Measurements from ENCODE around the gene SH3BP5L. TPM values are rescaled to one million over a fixed set of nuclear protein-coding genes. Genes with fewer than 3 reads are reported as not detected.

SH3BP5L gene
- polyA plus RNA-seq (2013, experiment 1 of 2; ENCODE audit: insufficient read length): 26.4 TPM
- 26.5 TPM for polyA plus RNA-seq (2013, experiment 2 of 2; ENCODE audit: insufficient read length)

DNA sequence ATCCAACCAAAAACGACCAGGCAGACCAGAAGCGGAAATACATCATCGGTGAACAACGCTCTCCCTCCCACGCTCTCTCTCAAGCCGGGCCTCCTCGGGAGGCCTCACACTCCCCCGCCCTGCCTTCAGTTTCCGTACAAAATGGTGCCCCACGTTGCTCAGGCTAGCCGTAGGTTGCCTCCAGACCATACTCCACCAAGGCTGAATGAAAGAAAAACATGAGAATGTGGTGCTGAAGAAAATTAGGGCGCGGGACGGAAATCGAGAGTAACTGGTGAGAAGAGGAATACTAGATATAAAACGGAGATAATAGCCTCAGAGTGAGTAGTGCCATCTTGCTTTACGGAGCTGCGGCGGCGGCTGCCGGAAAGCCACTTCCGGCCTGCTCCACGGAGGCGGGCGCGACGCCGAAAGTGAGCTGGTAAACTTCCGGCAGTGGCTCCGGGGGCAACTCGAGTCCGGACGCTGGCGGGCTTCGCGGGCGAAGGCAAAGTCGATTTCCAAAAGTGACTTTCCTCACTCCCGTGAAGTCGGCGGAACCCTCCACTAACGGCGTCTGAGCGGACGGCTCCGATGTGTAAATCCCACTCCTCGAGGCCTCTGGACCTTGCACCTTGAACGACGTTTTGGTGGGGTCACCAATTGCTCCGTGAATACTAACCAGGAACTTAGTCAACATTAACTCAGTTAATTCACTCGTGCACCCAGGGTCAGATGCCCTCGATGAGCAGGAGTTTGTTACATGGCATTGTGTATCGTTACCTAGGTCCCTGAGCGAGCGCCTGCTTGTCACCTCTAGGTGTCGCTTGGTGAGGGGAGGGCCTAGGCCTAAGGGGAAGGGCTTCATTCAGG, at the start of gene SH3BP5L:
Gene SH3BP5L (minus strand): TSS at position 7 of the 852 bp plus-strand sequence. CDS start 980 bp downstream, outside the sequence.
- DNase-seq: peak; percentile 96

DNA sequence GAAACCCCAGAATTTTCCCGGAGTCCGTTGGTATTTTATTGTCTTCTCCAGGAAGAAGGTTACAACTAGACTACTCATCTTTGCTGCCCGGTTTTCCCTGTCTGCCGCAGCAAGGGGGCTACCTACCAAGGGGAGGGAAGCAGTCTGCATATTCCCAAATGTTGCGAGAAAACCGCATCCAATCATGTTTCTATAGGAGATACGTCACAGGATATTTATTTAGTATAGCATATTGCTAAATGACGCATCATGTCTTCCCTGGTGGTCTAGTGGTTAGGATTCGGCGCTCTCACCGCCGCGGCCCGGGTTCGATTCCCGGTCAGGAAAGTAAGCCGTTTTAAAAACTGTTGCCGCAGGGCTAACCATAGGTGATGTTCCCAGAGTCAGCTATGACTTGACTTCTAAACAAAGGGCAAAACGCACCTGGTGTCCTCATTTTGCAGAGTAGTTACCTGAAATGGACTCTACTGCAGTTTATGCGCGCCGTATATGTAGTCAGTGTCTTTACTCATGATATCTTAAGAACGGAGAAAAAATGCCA, 48.3 kb upstream of the SH3BP5L start:
- no peak for DNase-seq

DNA sequence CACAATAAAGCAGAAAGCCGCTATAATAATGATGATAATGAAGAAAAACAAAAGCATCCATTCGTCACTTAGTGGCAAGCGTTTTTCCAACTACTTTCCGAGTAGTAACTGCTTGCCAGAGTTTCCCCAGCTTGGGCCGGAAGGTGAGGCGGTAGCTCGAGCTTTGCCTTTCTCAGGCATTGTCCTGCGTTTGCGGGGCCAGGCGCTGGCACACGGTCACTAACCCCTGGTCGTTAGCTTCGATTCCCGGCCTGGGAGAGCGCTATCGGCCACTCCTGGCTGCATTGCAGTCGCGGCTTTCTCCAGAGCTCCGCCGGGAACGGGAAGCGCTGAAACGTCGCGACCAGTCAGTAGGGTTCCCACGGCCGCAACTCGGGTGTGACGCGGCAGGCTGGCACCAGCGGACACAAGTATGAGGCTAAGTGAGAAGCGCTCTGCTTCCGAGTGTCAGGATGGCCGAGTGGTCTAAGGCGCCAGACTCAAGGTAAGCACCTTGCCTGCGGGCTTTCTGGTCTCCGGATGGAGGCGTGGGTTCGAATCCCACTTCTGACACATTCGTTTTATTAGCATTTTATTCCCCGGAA, 47.8 kb upstream of the SH3BP5L start:
- DNase-seq: peak; percentile 97

DNA sequence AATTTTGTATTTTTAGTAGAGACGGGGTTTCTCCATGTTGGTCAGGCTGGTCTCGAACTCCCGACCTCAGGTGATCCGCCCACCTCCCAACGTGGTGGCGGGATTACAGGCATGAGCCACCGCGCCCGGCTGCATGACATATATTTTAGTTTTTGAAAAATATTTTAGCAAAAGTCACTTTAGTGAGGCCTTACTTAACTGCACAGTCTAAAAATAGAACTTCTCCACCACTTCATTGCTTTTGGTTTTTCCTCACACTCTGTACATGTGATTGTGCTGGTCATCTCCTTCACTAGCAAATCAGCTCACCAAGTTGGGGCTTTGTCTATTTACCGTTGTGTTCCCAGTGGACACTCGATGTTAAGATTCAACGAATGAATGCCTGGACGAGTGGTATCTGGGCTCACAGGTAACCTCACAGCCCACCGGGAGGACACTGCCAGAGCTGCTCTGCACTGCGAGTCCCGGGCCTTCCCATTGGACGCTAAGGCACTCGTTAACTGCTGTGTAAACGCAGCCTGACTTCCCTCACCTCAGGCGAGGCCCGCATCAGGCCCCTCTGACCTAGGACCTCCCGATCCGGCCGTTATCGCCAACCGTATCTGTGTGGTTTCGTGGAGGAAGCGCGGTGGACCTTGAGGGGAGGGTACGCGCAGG, 47.2 kb upstream of the SH3BP5L start:
- peak; percentile 64 for DNase-seq

DNA sequence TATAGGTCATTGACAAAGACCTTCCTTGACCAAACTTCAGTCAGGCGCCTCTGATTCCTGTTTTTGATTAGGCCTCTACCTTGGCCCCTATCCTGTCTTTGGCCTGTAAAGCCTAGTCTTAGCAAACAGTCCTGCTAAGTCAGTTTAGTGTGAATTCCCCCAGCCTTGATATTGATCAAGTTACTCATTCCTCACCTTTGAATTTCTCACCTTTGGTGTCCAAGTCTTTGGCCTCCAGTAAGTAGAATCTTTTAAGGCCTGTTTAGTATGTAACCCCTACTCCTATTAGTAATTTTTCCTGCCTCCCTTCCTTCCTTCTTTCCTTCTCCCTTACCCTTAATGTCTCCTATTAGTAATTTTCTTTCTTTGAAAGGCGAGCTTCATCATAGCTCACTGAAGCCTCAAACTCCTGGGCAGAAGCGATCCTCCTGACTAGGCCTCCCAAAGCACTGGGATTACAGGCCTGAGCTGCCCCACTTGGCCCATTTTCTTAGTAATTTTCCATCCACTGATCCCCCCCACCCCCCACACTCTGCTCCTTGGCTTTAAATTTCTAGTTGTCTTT, 46.2 kb upstream of the SH3BP5L start:
- peak; percentile 14 for DNase-seq

DNA sequence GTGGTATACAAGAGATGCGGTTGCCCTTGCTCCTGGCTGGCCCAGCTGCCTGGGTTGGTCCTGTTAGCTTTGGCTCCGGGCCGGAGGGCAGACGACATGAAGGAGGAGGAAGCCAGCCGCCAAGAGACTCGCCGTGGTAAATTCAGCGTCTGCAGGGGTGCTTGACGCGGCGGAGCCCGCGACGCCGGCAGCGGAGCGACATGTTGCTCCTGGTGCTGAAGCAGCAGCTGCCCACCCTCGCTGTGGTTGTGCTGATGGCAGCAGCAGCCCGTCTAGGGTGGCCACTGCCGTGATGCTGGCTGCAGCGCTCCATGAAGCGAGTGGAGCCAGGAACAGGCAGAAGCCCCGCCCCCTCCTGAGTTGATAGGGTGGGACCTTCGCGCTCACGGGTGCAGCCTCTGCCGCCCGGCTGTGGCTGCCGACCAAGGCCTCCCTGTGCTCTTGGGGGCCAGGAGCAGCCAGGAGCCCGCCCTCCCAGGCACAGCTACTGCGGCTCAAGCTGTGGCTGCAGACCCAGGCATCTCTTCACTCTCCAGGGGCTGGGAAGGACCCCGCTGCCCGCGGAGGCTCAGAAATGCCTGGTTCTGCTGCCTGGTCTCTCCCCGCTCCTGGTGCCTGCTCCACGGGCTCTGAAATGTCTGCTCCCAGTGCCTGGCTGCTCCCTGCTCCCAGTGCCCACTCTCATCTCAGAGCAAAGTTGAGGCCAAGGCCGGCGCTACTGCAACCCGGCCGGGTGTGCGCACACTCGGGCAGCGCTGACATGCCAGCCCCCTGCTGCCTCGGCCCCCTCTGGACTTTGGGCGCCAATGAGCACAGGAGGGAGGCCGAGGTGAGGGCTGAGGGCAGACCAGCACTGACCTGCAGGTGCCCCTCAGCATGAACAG, 37.5 kb upstream of the SH3BP5L start:
- peak; percentile 77 for DNase-seq

DNA sequence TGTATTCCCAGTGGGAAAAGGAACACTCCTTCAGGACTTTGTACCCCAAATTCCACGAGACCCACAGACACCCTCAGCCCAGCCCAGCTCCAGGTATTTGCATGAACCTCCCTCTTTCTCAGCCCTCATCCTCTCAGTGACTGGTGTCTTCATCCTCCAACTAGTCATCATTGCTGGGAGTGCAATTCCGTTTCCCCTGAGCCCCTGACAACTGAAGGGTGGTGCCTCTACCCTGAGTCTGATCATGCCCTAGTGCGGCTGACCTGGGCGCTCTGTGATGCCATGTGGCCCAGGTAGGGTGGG, 36.9 kb upstream of the SH3BP5L start:
- no peak for DNase-seq

DNA sequence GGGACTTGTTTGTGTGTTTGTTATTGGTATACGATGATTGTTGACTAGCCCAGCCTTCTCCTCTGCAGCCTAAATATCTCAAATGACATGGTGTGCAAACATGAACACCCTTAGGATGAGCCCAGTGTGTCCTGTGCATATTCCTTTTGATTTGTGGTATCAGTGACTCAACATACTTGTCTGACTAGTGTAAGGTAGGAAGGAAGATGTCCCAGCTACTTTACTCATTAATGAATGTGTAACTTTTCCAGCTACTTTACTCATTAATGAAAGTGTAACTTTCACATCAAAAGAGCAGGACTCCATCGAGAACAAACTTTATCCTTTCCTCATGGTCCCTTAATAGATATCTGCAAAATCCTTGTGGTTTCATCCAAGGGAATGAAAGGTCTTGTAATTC, 35.9 kb upstream of the SH3BP5L start:
- no peak for DNase-seq

DNA sequence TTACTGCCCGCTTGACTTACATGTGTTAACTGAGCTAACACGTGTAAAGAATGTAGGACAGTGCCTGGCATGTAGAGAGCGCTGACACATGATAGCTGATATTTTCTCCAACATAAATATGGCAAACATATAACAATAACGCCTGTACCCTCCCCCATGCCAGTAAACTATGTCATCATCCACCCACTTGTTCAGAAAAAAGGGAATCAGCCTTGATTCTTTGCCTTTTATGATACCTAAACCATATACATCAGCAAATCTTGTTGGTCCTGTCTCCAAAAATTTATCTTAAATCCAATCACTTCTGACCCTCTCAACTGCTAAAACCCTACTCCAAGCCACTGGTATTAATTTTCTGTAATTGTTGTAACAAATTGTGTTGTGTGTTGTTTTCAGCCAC, 34.3 kb upstream of the SH3BP5L start:
- DNase-seq: no peak

DNA sequence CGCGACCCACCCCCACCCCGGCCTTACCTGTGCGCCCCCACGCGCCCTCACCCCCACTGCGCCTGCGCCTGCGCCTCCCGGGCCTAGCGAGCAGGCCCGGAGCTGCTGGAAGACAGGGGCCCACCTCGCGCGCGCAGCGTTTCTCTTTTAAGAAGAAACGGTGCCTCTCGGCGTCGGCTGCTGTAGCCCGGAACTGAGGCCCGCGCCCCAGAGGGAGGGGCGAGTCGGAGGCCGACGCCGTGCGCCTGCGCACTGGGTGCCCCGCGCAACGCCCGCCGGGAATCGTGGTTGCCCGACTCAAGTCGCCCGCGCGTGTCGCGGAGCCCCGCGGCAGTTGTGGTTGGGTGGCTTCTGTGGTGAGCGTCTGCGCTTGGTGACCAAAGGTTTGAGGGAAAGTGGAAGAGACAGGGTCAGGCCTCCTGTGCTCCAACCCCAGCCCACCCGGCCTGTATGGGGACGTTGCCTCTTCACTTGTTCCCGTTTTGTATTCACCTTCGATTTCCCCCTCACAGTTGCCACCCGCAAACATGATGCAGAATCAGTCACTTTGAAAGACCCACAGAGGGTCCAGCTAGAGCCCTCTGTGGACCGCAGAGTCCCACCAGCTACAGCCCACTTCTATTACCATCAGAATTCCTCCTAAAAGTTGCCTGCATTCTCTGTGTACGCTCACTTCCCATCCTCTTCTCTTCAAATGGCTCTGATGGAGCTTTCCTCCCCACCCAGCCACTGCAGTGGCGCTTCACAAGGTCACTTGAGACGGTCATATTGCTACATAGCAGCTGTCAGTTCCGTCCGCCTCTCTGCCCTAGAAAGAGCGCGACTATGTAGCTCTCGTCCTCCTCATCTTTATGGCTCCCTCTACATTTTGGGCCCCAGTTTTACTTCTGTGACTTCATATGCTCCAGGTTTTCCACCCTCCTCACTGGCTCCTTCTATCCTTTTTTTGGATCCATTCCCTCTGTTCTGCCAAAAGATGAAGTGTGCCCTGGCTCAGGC, 33.5 kb upstream of the SH3BP5L start, which contains the start of gene ZNF692:
Gene ZNF692 (minus strand): TSS at position 195 of the 999 bp plus-strand sequence. CDS start 776 bp downstream, outside the sequence.
- DNase-seq: peak; percentile 98

DNA sequence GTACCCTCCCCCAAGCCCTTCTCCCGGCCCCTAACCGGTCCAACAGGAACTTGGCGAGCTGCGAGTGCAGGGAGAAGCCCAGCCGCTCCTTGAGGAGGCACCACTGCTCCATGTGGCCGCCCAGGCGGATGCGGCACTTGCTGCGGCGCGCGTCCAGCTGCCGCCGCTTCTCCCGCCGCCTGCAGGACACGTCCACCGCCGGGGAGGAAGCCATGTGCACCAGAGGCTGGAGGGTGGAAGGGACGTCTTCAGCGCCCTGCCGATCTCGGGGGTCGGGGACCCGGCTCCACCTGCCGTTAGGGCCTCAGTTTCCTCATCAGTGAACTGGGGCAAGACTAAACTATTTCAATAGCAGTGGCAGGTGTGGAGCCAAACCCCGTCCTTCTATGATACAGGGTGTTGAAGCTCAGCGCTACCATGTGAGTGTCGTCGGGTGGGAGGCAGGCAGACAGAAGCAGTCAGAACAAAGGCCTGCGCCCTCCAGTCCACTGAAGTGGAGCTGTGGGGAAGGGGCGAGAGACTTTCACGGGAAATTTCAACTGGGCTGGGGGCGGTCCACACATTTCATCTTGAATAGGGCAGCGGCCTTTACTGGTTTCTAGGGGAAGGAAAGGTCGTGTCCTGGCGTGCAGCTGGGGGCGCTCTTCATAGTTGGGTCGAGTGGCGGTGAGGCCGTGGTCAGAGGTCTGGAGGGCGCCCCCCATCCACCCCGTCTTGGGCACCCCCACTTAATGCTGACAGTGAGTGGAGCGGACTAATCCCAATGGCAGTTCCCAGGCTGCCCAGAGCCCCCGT, 32.6 kb upstream of the SH3BP5L start:
- peak; percentile 64 for DNase-seq

DNA sequence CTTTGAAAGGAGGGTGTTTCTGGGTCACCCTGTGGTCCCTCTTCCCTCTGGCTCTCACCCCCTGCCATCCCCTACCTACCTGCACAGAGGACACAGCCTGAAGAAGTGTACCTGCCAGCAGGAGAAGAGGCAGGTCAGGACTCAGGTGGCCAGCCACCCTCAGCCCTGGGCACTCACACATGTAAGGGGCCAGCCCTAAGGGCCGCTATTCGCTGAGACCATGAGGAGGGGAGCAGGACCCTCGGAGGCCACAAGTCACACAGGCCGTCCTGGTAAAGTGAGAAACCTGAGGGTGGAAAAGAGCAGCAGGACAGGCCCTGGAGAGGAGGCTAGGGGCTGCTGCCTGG, 32.0 kb upstream of the SH3BP5L start:
- DNase-seq: no peak

DNA sequence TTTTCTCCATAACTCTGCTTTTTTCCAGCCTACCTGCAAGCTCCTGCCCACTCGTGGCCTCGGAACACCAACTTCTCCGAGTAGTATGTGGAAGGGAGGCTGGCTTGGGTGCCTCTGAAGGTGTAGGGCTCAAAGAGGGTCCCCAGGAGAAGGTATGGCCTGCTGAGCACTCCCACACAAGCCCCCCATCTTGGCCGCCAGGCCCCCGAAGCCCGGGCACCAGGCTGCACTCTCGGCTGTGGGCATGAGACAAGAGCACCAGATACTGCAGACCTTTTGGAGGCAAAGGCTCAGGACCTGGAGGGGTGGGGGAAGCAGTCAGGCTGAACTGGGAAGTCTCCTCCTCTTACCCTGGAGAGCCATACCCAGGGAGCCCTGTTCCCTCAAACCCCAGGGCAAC, 31.5 kb upstream of the SH3BP5L start:
- no peak for DNase-seq

DNA sequence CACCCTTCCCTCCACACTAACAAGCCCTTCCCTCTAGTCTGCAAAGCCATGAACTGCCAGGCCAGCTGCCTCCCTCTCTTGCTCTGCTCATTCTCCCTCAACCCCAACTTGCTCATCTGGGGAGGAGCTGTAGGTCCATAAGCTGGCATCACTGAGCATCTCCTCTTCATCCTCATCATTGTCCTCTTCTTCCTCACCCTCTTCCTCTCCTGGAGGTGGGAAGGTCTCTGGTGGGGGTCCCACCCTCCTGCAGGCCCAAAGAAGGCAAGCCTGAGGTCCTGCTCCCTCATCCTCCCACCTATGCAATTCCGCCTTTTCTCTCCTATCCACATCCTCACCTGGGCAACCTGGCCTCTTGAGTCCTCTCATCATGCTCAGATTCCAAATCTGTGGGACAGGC, 30.5 kb upstream of the SH3BP5L start:
- no peak for DNase-seq

DNA sequence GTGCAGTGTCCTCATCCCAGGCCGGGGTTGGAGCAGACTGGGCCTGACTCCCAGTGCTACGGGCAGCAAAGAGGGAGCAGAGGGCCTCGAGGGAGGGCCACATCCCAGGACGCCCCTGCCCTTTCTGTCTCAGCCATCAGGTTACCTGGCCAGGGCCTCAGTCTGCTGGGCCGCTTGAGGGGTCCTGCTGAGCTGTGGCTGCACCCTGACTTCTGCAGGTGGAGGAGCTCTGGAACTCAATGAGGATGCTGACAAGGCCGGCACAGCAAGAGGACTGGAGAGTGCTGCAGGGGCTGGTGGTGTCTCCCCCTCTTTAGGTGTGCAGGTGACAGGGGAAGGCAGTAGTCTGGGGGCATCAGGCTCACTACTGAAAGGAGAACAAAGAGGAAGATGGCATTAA, 29.9 kb upstream of the SH3BP5L start:
- no peak for DNase-seq

DNA sequence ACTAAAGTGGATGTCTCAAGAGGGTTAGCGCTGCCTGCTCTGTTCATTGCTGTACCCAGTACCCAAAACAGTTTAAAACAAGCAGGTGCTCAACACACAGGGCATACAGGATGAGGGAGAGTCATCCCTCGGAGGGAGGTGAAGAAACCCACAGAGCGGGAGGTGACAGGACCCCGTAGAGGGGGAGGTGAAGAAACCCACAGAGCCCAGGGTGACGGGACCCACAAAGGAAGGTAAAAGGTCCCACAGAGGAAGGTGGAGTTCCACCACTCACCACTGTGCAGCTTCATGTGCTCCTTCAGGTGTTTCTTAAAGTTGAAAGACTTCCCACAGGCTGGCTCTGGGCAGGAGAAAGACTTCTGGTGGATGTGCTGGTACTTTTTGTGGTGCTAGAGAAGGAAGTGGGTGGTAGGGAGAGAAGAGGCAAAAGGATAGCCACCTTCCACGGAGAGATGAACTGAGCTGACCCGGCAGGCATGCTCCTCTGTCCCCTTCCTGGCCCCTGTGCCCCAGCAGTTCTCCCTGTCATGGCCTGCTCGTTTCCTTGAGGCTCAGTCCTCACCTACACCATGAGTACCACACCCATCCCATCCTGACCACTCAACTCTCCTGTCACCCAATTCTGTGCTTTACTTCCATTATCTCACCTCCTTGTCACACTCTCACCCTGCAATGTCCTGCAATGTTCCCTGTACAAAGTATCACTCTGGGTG, 28.1 kb upstream of the SH3BP5L start:
- DNase-seq: no peak

DNA sequence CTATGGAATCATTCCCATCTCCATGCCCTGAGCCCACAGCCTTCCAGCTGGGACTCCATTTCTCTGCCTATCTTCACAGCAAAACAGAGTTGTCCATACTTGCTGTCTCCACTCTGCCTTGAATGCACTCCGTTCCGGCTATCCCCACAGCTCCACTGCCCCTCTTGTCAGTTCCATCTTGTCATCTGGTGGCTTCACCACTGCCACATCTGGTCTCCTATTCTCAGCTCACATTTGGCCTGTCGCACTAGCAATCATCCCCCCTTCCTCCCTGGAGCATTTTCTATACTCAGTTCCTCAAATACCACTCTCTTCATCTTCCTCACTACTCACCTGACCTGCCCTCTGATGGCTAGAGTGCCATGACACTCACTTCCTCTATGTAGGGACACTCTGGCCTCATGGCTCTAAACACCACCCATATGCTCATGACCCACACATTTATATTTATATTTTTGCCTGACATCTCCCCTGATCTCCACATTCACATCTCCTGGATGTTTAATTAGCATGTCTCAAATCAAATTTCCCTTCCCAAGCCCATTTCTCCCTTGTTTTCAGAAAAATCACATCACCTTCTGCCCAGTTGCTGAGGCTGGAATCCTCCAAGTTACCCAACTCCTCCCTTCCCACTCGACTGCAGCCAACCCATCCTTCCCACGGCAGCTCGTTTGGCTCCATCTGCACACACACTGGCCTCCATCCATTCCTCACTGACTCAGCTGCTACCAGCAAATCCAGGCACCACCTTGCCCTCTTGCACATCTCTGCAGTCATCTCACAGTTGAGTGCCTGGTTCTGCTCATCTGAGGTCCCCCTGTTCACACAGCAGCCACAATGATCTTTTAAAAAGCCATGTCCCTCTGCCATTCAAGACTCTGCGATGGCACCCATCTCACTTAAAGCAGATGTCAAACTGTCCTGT, 27.0 kb upstream of the SH3BP5L start:
- DNase-seq: no peak

DNA sequence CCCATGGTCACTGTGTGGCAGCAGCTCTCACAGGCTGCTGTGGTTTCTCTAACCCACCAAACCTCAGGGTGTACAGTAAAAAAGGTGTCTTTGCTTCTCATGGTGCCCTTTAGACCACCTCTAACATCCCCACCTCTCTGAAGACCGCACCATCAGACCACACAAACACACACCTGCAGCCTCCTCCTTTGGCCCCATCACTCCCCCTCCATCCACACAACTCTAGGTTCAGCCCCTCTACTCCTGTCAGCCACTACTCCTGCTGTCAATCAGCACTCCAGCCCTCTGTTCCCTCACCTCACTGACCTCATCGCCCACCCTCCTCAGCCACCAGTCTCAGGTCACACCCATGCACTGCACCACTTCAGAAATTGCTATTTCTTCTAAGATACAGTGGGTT, 25.7 kb upstream of the SH3BP5L start:
- no peak for DNase-seq
